ENCODE data around the gene HMGN3.

Gene HMGN3

DNA sequence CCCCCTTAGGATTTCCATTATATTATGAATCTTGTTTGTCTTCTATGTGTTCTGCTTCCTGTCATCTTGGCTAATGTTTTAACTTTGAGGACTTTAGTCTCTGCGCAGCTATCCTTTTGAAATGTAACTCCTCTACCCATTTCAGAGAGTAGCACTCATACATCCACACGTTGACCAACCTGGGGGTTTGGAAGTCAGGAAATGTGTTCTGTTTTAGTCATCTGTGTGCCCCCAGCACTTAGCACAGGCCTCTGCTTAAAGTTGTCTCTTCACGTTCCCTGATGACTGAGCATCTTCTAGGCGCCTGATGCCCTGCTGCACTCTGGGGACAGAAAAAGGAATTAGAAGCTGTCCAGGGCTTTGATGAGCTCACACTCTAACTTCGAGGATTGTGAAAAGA, 47.9 kb downstream of the HMGN3 start:
- H3K27ac ChIP-seq: no peak overlapping the region
- TF ChIP-seq CTCF (conservative IDR thresholded peaks at IDR 0.05) (no peak), ZFX (IDR thresholded peaks at IDR 0.05) (no peak)

GRCh38 chr6:79184641-79185040, 49.8 kb downstream of the HMGN3 start:
- no peak overlapping the region for H3K27ac ChIP-seq
- TF ChIP-seq CTCF (conservative IDR thresholded peaks at IDR 0.05): no peak
- TF ChIP-seq ZFX (IDR thresholded peaks at IDR 0.05): no peak

DNA sequence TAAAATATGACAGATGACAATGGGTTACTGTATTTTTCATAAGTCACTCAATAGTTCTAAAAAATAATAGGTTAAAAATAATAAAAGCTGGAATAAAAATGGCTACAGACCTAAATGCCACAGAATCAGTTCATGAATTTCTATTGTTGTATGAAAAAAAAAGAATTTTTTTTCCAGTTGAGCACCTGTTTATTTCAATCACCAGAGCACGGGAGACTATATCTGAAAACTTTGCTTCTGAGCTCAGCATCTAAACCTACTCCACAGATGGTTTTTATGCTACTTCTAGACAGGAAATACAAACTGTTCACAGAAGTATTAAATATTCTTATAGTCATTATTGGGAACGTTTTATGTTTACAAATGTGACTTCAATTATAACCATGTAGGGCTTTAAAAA, 50.4 kb downstream of the HMGN3 start:
- no peak overlapping the region for H3K27ac ChIP-seq
- TF ChIP-seq CTCF (conservative IDR thresholded peaks at IDR 0.05) (no peak), ZFX (IDR thresholded peaks at IDR 0.05) (no peak)

GRCh38 chr6:79180052-79180451, 54.4 kb downstream of the HMGN3 start:
- no peak overlapping the region for H3K27ac ChIP-seq
- TF ChIP-seq ZFX (IDR thresholded peaks at IDR 0.05) (no peak), CTCF (conservative IDR thresholded peaks at IDR 0.05) (no peak)

- TF ChIP-seq CTCF (conservative IDR thresholded peaks at IDR 0.05) (no peak), ZFX (IDR thresholded peaks at IDR 0.05) (no peak)
- no peak overlapping the region for H3K27ac ChIP-seq
These were observed 61.1 kb downstream of the HMGN3 start for GRCh38 chr6:79173378-79173777.

DNA sequence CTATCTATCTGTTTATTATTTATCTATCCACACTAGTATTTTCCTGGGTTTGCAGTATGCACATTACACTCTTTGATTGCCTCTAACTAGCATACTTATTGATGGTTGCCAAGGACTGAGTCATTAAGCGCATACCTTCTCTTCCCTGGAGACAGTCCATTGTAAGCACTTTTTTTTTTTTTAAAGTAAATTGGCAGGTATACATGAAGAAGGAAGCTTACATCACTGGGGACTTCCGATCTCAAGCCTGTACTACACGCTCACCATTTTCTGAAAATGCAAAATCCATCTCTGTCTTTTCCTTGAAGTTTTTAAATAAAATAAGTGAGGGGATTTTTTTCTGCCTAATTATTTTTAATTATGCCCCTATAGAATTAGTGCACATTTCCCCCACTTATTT, 63.5 kb downstream of the HMGN3 start:
- no peak overlapping the region for H3K27ac ChIP-seq
- TF ChIP-seq ZFX (IDR thresholded peaks at IDR 0.05) (no peak), CTCF (conservative IDR thresholded peaks at IDR 0.05) (no peak)

DNA sequence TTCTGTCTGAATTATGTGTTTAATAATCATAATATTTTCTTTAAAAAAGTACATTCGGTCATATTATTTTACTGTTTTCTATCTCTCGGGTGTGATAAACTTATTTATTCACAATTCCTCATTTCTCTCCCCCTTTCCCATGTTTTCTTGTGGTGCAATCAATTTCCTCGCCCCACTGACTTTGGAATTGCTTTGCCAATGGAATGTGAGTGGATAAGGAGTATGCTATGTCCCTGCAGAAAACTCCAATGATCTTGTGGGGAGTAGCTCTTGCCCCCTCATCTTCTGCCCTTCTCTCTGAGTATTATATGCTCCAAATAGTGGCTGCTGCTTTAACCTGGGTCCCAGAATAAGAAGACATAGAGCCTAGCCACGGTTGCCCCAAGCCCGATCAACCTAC, 64.1 kb downstream of the HMGN3 start:
- TF ChIP-seq ZFX (IDR thresholded peaks at IDR 0.05) (no peak), CTCF (conservative IDR thresholded peaks at IDR 0.05) (no peak)
- H3K27ac ChIP-seq: no peak overlapping the region

Measured in C4-2B (cell line).